Ectodermal cell (in vitro differentiated cells): ENCODE data around the gene ANTXR2.
"Not testable (repeated sequence)": the region's sequence is repeated elsewhere in the genome, so short reads cannot be mapped to it uniquely, and the experiment has no call there.

Source experiments
- H3K27ac ChIP-seq: 2 replicates; pipeline ENCODE4 v1.7.0; 2013; ENCODE audit warnings: mild to moderate bottlenecking, low read depth, low read length; ENCODE audit not compliant: insufficient read depth, poor library complexity, severe bottlenecking
- H3K27me3 ChIP-seq: 2 replicates; pipeline ENCODE4 v1.7.0; 2013; ENCODE audit warnings: mild to moderate bottlenecking, low read length; ENCODE audit not compliant: insufficient read depth, control insufficient read depth, poor library complexity, severe bottlenecking
- H3K36me3 ChIP-seq: one replicate; pipeline ENCODE4 v1.7.0; 2013; ENCODE audit warnings: low read length; ENCODE audit not compliant: control insufficient read depth, insufficient read depth
- H3K4me1 ChIP-seq: one replicate; pipeline ENCODE4 v1.7.0; 2013; ENCODE audit warnings: low read length; ENCODE audit not compliant: control insufficient read depth, insufficient read depth
- H3K4me3 ChIP-seq: 2 replicates; pipeline ENCODE4 v1.7.0; 2013; ENCODE audit warnings: low read depth, low read length, control low read depth; ENCODE audit not compliant: insufficient read depth
- H3K9me3 ChIP-seq: 2 replicates; pipeline ENCODE4 v1.7.0; 2013; ENCODE audit warnings: mild to moderate bottlenecking, low read length, moderate library complexity; ENCODE audit not compliant: control insufficient read depth
- WGBS, 2 experiments: methylation state at CpG; one replicate each; pipeline ENCODE4 v1.1.7; 2013; ENCODE audit warnings: missing lambda C conversion rate in 2 of 2; 5-methylcytosine and 5-hydroxymethylcytosine counted together

The ANTXR2 gene

DNA sequence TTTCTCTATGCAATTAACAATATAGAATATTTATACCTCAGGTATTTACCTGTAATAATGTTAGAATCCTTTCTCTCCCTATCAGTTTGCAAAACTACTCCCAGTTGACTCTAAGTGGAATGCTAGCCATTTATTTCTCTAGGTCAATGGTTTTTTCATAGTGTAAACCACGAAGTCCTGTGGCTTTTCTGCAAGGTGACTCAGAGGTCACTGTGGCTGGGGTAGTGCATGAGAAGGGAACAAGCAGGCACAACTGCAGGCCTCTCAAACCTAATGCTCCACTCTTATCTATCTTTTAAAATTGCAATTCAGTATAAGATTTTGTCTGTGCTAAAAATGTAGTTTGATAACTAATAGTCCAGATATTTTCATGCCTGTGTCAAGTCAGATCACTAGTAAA lies 159.4 kb downstream of the ANTXR2 start:
- Histone ChIP-seq H3K27me3 (no peaks in the 10 kb centered on the region), H3K4me3 (no peak overlapping the region), H3K4me1 (no peaks in the 10 kb centered on the region), H3K36me3 (no peaks in the 10 kb centered on the region), H3K9me3 (no peaks in the 10 kb centered on the region), H3K27ac (no peak overlapping the region)
- WGBS, 2 experiments, result 63 to 67% methylated on average over 1 of the region's 1 CpG

DNA sequence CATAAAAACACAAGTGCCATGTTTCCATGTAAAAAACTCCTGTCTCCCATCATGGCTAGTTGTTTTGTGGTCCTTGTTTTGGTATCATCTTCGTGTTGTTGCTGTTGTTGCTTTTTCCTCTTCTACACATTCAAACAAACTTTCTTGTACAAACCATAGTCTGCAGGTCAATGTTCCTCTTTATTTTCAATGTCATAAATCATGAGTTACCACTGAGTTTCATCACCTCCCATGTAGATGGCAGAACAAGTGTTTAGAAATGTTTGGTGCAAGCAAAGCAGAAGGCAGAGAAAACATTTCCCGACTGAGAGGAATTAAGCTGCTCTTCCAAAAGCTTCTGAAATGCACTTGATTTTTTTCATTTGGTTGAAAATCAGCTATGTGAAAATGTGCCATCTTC lies 166.0 kb downstream of the ANTXR2 start:
- Histone ChIP-seq H3K36me3 (peaks cover 3% of the 10 kb centered on the region), H3K27me3 (no peaks in the 10 kb centered on the region), H3K4me3 (no peak overlapping the region), H3K4me1 (no peaks in the 10 kb centered on the region), H3K27ac (no peak overlapping the region), H3K9me3 (no peaks in the 10 kb centered on the region)
- 96 to 98% methylated on average over 2 of the region's 2 CpGs for WGBS, 2 experiments

DNA sequence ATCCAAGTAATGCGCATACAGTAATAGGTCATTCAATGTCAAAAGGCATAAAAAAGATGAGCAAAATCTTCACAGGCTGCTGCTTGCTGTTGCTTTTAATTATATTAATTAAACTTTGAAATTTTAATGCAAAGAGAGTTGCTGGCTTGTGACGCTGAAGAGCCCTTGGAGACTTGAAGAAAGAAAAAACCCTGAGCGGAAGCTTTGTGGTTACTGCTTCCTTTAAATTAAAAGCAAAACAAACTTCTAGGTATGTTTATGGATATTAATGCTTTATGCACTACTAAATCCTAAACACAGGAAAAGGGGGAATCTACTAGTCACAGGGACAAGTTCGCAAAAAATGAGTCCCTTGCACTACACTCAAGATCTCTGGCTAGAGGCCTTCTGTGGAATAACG lies 166.7 kb downstream of the ANTXR2 start:
- WGBS, 2 experiments, result 95 to 99% methylated on average over 3 to 4 of the region's 5 CpGs
- H3K4me1 ChIP-seq, result no peaks in the 10 kb centered on the region
- no peaks in the 10 kb centered on the region for H3K9me3 ChIP-seq
- H3K36me3 ChIP-seq, result peaks cover 3% of the 10 kb centered on the region
- no peak overlapping the region for H3K4me3 ChIP-seq
- H3K27me3 ChIP-seq, result no peaks in the 10 kb centered on the region
- no peak overlapping the region for H3K27ac ChIP-seq

DNA sequence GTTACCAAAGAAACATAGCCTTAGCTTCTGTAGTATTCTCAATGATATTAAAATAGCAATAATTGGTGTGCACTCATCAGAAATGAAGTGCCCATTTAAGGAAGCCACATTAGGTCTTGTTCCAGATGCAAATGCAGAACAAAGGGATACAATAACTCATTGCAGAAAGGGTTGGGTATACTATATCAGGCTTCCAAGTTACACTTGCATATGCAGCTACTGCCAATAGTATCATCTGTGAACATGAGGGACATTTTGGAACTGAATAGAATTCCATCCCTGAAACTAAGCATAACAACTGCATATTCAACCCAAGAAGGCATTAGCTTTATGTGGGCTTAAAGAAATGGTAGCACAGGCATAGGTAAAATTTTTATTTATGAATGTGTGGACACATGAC lies 167.8 kb downstream of the ANTXR2 start:
- no peak overlapping the region for H3K4me3 ChIP-seq
- H3K36me3 ChIP-seq, result peaks cover 3% of the 10 kb centered on the region
- no peaks in the 10 kb centered on the region for H3K27me3 ChIP-seq
- H3K4me1 ChIP-seq, result no peaks in the 10 kb centered on the region
- H3K9me3 ChIP-seq, result no peaks in the 10 kb centered on the region
- no peak overlapping the region for H3K27ac ChIP-seq

DNA sequence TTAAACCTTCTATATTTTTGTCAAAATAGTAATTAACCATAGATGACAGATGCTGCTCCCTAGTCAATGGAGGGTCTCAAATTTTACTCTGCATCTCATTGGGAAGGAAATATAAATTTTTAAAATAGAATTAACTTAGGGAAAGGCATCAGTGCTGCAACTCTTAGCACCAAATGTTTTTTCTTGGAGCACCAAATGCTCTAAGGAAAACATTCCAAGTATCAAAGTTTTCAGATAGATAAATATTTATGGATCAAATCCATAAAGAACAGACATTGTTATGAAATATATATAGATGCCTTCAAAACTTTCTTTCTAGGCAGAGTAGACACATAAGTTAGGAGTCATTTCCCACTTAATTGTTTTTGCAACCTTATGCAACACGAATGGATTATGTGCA lies 168.7 kb downstream of the ANTXR2 start:
- H3K4me3 ChIP-seq, result no peak overlapping the region
- 86% methylated on average over 1 of the region's 1 CpG; no CpG with 5 or more reads in 1 of the 2 experiments for WGBS, 2 experiments
- H3K36me3 ChIP-seq, result peaks cover 3% of the 10 kb centered on the region
- no peaks in the 10 kb centered on the region for H3K27me3 ChIP-seq
- H3K4me1 ChIP-seq, result no peaks in the 10 kb centered on the region
- no peak overlapping the region for H3K27ac ChIP-seq
- no peaks in the 10 kb centered on the region for H3K9me3 ChIP-seq

DNA sequence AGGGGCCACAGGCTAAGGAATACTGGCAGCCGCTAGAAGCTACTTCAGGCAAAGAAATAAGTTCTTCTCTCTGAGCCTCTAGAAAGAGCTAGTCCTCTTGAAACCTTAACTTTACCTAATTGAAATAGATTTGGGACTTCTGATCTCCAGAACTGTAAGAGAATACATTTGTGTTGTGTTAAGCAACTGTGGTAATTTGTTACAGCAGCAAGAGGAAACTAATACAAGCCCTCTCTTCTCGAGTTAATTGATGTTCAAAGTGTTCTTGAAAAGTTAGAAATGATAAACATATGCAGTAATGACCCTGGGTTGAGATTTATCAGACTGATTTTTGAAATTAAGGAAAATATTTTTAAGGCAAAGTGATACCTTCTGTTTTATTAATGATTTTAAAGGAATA lies 172.8 kb downstream of the ANTXR2 start:
- Histone ChIP-seq H3K27me3 (no peaks in the 10 kb centered on the region), H3K36me3 (no peaks in the 10 kb centered on the region), H3K4me3 (no peak overlapping the region), H3K27ac (no peak overlapping the region), H3K9me3 (no peaks in the 10 kb centered on the region), H3K4me1 (no peaks in the 10 kb centered on the region)
- WGBS, 2 experiments, result 96 to 97% methylated on average over 2 of the region's 2 CpGs

DNA sequence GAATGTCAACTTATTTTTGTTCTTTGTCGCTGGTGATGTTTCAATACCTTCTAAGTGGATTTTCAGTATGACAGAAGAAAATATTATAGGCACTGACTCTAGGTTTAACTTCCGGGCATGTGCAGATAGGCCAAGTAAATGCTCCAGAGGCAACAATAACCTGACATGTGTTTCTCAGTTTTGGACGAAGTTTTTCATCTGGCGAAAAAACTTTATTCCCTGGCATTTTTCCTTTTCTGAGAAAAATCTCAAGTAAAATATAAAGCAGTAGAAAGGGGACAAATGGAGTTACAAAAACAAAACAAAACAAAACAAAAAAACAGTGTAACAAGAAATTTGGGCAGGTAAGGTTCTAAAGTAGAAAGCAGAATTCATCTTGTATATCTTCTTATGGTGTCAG lies 173.5 kb downstream of the ANTXR2 start:
- Histone ChIP-seq H3K4me1 (no peaks in the 10 kb centered on the region), H3K27me3 (no peaks in the 10 kb centered on the region), H3K9me3 (no peaks in the 10 kb centered on the region), H3K36me3 (no peaks in the 10 kb centered on the region), H3K27ac (no peak overlapping the region), H3K4me3 (no peak overlapping the region)
- WGBS, 2 experiments, result 98 to 99% methylated on average over 3 to 4 of the region's 4 CpGs

DNA sequence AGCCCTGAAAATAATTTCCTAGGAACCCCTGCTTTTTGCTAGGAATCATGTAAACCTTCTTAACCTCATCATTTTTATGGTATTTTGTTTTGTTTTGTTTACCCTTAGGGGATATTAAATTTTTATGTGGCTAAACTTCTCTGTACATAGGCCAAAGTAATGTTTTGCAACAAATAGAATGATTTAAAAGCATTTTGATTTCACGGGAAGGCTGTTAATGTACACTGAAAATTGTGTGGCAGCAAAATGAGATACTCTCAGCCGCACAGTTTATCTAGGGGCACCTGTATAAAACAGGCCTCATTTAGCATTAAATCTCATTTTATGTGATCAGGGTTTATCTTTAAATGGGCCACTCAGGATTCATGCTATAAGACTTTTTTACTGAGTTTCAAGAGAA lies 175.0 kb downstream of the ANTXR2 start:
- Histone ChIP-seq H3K4me1 (no peaks in the 10 kb centered on the region), H3K27ac (no peak overlapping the region), H3K9me3 (no peaks in the 10 kb centered on the region), H3K27me3 (no peaks in the 10 kb centered on the region), H3K4me3 (no peak overlapping the region), H3K36me3 (no peaks in the 10 kb centered on the region)
- WGBS, 2 experiments, result 96 to 100% methylated on average over 2 of the region's 2 CpGs

DNA sequence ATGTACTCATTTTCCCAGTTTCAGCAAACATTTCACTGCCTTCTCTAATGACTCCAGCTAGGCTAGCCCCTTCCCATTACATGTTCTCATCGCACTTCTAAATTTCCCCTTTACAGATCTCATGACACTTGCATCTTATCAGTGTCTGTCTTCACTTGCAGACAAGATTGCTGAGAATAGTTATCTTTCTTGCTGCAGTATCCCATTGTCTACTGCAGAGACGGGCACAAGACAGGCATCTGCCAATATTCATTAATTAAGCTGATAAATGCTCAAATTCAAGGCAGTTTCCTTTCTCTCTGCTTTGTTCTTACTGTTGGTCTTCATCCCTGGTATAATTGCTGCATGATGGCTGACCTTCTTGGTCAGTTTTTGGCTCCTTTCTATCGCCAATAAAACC lies 175.9 kb downstream of the ANTXR2 start:
- H3K4me3 ChIP-seq, result no peak overlapping the region
- H3K27me3 ChIP-seq, result no peaks in the 10 kb centered on the region
- H3K36me3 ChIP-seq, result no peaks in the 10 kb centered on the region
- 93% methylated on average over 3 of the region's 3 CpGs for WGBS, 2 experiments
- H3K27ac ChIP-seq, result no peak overlapping the region
- no peaks in the 10 kb centered on the region for H3K9me3 ChIP-seq
- no peaks in the 10 kb centered on the region for H3K4me1 ChIP-seq

DNA sequence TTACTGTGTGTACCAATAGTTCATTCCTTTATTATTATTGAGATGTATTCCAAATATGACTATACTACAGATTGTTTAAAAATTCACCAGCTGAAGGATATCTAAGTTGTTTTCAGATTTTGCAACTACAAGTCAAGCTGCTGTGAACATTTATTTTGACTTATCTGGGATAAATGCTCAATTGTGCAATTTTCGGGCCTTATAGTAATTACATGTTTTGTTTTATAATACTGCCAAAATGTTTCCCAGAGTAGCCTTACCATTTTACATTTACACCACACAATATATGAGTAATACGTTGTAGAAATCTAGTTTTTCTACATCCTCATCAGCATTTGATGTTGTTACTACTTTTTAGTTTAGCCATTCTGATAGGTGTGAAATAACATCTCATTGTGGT lies 179.6 kb downstream of the ANTXR2 start:
- H3K36me3 ChIP-seq, result no peaks in the 10 kb centered on the region
- H3K4me1 ChIP-seq, result no peaks in the 10 kb centered on the region
- H3K9me3 ChIP-seq, result no peaks in the 10 kb centered on the region
- H3K27ac ChIP-seq, result no peak overlapping the region
- no peaks in the 10 kb centered on the region for H3K27me3 ChIP-seq
- WGBS, 2 experiments, result 83 to 100% methylated on average over 1 of the region's 2 CpGs
- H3K4me3 ChIP-seq, result no peak overlapping the region

DNA sequence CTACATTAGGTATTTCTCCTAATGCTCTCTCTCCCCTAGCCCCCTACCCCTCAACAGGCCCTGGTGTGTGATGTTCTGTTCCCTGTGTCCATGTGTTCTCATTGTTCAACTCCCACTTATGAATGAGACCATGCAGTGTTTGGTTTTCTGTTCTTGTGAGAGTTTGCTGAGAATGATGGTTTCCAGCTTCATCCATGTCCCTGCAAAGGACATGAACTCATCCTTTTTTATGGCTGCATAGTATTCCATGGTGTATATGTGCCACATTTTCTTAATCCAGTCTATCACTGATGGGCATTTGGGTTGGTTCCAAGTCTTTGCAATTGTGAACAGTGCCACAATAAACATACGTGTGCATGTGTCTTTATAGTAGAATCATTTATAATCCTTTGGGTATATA lies 184.0 kb downstream of the ANTXR2 start:
- H3K27me3 ChIP-seq, H3K4me1 ChIP-seq, H3K36me3 ChIP-seq, H3K4me3 ChIP-seq, H3K27ac ChIP-seq, H3K9me3 ChIP-seq: not testable (repeated sequence)
- 100% methylated on average over 1 of the region's 1 CpG; no CpG with 5 or more reads in 1 of the 2 experiments for WGBS, 2 experiments
